MG63 (cell line): Measurements from ENCODE around the gene PDZD4. TPM values are rescaled to one million over a fixed set of nuclear protein-coding genes. Genes with fewer than 3 reads are reported as not detected.

Experiments
- DNase-seq: peaks from one replicate; pipeline ENCODE4 v3.0.0-alpha.2; 2020
- H3K27me3 ChIP-seq: fragments of 250-450 bp; sonication (Bioruptor Pico); 2 replicates; pipeline ENCODE4 v1.5.1; 2020; ENCODE audit warnings: mild to moderate bottlenecking, moderate library complexity
- H3K36me3 ChIP-seq: fragments of 250-450 bp; sonication (Bioruptor Pico); 2 replicates; pipeline ENCODE4 v1.5.1; 2020; ENCODE audit warnings: mild to moderate bottlenecking, moderate library complexity
- H3K4me3 ChIP-seq: fragments of 250-450 bp; sonication (Bioruptor Pico); 2 replicates; pipeline ENCODE4 v1.5.1; 2020; ENCODE audit warnings: mild to moderate bottlenecking, moderate library complexity
- H3K9me3 ChIP-seq: fragments of 250-450 bp; sonication (Bioruptor Pico); 2 replicates; pipeline ENCODE4 v1.5.1; 2020; ENCODE audit warnings: mild to moderate bottlenecking, moderate library complexity
- total RNA-seq: library from RNA; depleted of rRNA; stranded (reverse); fragments of >200 nt; shearing (Covaris generic); gene quantifications from 2 replicates; pipeline ENCODE4 v1.2.3, GENCODE V29; 2014; ENCODE audit warnings: low replicate concordance; rRNA removed

The PDZD4 gene, protein sequence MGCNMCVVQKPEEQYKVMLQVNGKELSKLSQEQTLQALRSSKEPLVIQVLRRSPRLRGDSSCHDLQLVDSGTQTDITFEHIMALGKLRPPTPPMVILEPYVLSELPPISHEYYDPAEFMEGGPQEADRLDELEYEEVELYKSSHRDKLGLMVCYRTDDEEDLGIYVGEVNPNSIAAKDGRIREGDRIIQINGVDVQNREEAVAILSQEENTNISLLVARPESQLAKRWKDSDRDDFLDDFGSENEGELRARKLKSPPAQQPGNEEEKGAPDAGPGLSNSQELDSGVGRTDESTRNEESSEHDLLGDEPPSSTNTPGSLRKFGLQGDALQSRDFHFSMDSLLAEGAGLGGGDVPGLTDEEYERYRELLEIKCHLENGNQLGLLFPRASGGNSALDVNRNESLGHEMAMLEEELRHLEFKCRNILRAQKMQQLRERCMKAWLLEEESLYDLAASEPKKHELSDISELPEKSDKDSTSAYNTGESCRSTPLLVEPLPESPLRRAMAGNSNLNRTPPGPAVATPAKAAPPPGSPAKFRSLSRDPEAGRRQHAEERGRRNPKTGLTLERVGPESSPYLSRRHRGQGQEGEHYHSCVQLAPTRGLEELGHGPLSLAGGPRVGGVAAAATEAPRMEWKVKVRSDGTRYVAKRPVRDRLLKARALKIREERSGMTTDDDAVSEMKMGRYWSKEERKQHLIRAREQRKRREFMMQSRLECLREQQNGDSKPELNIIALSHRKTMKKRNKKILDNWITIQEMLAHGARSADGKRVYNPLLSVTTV
- total RNA-seq = 1.5 and 5.8 TPM in 2 replicates

DNA sequence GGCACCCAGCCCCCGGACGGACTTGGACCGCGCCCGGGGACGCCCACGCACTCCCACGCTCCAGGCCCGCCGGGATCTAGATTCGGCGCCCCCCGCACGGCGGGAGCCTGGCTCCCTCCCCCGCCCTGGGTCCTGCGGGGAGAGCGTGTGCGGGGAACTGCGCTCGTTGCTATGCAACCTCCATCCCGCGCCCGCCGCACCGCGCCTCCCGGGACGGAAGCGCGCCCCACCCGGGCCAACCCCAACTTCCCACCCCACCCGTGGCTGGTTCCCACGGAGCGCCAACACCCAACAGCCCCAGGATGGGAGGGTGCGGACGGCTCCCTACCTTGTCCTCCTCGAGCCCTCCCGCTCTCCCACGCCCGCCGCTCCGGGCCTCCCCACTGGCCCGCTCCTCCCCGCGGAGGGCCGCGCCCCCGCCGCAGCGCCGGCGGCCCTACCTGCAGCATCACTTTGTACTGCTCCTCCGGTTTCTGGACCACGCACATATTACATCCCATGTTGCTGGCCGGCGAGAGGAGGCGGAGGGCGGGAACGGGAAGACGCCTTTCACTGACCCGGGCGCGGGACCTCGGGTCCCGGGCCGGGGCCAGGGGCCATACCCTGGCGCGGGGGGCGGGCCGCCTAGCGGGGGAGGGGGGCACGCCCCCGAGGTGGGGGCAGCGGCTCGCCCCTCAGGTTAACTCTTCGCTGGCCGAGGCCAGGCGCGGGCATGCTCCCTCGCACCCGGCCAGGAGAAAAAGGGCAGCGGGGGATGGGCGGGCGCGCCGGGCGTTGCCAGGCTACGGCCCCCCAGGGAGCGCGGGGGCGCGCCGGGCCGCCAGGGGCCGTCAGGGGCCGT lies at the start of gene PDZD4:
Gene PDZD4 (minus strand): TSS at position 746 of the 841 bp plus-strand sequence. CDS start 246 bp downstream, at position 500.
- no peaks in the 10 kb centered on the region for H3K36me3 ChIP-seq
- no peak for DNase-seq
- peaks cover 13% of the 10 kb centered on the region; the same call in 1 of the 2 replicates for H3K27me3 ChIP-seq
- no peaks in the 10 kb centered on the region for H3K9me3 ChIP-seq
- no peak within 1 kb of the TSS for H3K4me3 ChIP-seq

DNA sequence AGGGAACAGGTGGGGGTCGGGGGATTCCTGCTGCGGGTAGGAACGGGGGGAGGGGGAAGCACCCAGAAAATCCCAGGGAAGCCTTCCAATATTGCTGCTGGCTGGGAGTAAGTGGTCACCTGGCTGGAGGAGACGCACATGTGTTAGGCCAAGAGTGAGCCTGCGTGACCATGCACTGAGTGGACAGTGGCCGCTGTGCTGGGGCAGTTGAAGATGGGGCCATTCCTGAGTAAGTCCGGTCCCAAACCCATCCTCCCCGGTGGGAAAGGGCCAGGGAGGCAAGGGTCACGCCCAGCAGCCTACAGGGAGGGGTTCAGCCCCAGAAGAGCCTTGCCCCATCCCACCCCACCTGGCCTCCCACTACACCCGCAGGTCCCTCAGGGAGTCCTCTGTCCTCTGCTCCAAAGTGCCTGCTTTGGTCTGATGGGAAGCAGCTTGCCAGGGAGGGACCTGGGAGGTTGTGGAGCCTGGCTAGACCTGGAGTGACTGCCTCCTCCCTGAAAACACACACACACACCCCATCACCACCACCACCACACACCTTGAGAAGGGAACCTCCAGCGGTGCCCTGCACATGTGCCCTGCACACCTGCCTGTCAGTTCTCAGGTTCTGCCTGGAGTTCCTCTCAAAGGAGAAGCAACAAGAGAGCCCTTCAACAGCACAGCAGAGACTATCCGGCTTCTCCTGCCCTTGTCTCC lies 49.5 kb upstream of the PDZD4 start:
- Histone ChIP-seq H3K9me3 (no peaks in the 10 kb centered on the region), H3K36me3 (no peaks in the 10 kb centered on the region), H3K27me3 (no peaks in the 10 kb centered on the region), H3K4me3 (no peak overlapping the region)
- DNase-seq = no peak

DNA sequence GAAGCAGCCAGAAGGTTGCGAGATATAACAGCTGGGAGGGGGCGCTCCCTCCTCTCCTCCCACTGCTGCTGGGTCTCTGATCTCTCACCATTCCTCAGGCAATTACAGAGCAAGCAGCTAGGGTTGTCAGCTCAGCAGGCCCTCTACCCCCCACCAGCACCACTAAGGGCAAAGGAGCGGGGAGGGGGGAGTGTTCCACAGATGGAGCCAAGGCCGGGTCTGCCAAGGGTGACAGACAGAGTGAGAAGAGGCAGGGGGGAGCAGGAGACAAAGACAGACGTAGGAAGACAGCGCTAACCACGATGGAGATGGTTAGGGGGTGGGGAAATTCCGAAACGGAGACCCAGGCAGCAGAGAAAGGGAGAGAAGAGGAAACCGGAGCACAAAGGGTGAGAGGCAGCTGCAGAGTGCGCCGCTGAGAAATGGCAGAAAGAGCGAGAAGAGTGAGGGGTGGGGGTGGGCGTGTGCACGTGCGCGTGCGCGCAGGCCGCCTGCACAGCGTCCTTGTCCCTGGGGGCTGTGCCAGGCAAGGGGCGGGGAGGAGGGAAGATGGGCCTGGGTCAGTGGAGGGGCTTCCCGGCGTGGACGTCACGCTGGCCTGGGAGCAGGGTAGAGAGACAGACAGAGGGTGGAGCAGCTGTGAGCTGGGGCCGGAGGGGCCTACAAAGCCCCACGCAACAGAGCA lies 48.8 kb upstream of the PDZD4 start:
- Histone ChIP-seq H3K9me3 (no peaks in the 10 kb centered on the region), H3K4me3 (no peak overlapping the region), H3K27me3 (no peaks in the 10 kb centered on the region), H3K36me3 (no peaks in the 10 kb centered on the region)
- no peak for DNase-seq

DNA sequence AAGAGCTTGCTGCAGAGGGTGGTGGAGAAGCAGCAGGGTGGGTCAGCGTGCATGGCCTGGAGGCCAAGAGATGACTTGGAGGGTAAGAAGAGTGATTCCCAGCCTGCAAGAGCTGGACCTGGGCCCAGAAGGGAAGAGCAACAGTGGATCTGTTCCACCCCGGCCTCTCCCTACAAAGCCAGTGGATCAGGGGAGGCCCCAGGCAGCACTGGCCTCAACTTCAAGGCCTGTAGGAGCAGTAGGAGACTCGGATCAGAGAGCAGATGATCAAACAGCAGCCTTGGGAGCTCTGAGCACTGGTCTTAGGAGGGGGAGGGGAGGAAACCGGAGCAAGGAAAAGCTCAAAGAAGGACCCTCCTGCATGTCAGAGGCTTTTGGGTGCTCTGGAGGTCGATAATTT lies 48.0 kb upstream of the PDZD4 start:
- Histone ChIP-seq H3K36me3 (no peaks in the 10 kb centered on the region), H3K4me3 (no peak overlapping the region), H3K9me3 (no peaks in the 10 kb centered on the region), H3K27me3 (no peaks in the 10 kb centered on the region)
- no peak for DNase-seq

DNA sequence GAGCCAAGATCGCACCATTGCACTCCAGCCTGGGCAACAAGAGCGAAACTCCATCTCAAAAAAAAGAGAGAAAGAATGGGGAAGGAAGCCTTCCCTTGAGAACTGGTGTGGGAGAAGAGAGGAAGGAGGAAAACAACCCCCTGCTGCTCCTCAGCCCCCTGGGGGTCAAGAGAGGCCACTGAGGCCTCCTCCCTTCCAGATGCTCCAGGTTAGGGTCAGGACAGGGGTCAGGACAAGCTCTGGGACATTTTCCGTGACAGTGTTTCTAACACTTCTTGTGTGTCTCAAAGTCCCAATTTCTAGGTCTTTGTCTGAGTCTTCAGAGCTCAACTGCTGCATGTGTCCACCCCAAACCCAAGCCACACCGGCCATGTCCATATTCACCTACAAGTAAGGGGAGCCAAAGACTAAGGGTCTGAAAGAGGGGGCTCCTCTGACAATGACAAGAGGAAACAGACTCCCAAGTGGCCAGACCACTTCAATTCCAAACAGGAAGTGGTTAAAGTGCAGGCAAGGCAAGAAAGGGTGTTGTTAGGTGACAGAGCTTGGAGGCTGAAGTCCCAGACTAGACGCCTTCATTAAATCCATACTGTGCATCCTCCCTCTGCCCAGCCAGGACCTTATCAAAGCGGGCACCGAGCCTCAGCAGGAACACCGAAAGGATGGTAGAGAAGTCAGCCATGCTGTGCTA lies 47.4 kb upstream of the PDZD4 start:
- H3K4me3 ChIP-seq = no peak overlapping the region
- no peaks in the 10 kb centered on the region for H3K36me3 ChIP-seq
- H3K27me3 ChIP-seq = no peaks in the 10 kb centered on the region
- H3K9me3 ChIP-seq = no peaks in the 10 kb centered on the region
- no peak for DNase-seq

DNA sequence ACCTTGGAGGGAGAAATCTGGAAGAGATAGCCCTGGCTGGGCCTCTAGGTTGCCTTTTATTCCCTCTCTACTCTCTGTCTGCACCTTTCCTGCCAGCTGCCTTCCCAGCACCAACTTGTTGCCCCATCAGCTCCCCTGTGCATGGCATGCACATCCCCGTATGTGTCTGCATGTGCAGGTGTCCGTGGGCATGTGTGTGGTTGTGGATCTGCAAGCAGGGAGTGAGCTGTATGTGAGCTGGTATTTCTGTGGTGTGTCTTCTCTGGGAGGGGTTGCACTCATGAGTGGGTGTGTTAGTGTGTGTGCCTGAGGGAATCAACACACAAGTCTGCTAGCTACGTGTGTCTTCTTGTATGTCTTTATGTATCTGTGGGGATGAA lies 45.8 kb upstream of the PDZD4 start:
- DNase-seq = no peak
- Histone ChIP-seq H3K27me3 (no peaks in the 10 kb centered on the region), H3K36me3 (no peaks in the 10 kb centered on the region)

DNA sequence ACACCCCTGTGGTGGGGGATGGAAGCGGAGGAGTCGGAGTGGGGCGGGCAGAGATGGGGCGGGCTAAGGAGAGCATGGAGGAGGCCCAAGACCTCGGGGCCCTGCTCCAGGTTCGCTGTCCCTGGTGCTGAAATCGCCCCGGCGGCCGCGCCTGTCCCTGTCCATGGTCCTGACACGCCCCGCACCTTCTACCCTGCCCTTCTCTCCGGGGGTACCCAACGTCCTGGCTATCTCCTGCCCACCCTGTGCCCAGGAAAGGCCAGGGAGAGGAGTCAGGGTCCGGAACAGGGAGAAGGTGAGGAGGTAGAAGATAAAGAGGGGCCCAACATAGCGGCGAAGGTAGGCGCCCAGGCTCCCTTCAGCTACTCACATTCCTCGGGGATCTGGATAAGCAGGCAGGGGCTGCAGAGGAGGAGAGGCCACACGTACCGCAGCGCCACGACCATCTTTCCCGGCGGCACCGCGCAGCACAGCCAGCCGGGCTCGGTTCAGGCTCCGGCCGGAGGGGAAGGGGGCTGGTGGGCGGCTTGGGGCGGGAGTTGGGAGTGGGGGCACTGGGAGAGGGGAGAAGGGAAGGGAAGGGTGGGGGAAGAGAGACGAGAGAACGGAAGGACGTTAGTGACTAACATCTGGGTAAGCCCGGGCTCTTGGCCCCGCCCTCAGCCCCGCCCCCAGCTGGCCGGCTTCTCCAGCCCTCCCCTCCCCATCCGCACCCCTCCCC lies 45.2 kb upstream of the PDZD4 start:
- no peaks in the 10 kb centered on the region for H3K27me3 ChIP-seq
- no peaks in the 10 kb centered on the region for H3K9me3 ChIP-seq
- DNase-seq = no peak
- no peaks in the 10 kb centered on the region for H3K36me3 ChIP-seq
- H3K4me3 ChIP-seq = no peak overlapping the region

More for the DNA sequence above, 45.8 kb upstream of the PDZD4 start:
- H3K9me3 ChIP-seq = no peaks in the 10 kb centered on the region
- H3K4me3 ChIP-seq = no peak overlapping the region

DNA sequence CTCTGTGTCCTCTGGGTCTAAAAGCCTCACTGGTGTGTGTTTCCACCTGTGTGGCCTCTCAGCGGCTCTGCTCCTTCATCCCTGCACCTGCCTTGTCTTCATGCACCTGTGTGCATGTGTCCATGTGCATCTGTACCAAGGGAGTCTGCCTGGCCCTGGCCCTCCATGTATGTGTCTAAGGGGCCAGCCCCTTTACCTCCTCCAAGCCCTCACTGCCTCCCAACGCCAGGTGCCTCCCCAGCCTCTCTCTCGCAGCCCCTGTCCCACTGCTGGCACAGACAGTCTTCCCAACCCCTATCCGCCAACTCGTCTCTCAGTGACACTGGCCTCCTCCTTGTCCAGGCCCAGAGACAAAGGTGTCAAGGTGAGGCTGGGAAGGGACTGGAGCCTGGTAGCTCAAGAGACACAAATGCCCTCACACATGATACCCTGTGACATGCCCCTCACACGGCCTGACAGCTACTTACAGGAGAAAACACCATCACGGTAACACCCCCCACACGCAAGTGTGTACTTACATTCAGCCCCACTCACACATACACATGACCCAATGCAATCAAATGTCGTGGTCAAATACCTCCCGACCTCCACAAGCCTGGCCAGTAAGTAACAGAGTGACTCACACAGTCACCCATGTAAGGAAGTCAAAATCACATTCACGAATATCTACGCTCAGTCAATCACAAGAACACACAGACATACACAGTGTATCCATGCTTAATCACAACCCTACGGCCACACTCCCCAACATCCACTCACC lies 44.2 kb upstream of the PDZD4 start:
- no peak for DNase-seq
- no peak overlapping the region for H3K4me3 ChIP-seq
- no peaks in the 10 kb centered on the region for H3K36me3 ChIP-seq
- no peaks in the 10 kb centered on the region for H3K27me3 ChIP-seq
- no peaks in the 10 kb centered on the region for H3K9me3 ChIP-seq

DNA sequence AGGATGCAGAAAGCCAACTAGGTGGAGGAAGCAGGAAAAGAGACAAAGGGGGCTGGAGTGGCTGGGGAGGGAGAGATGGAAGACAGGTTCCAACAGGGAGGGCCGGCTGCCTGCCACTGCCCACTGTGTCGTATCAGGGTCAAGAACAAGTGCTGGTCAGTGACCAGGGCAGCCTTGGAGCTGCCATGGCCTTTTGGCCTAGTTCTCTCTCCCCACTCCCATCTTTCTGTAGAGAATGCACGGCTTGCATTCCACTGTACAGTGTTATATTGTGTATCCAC lies 43.7 kb upstream of the PDZD4 start:
- Histone ChIP-seq H3K4me3 (no peak overlapping the region), H3K9me3 (no peaks in the 10 kb centered on the region), H3K27me3 (no peaks in the 10 kb centered on the region), H3K36me3 (no peaks in the 10 kb centered on the region)
- no peak for DNase-seq

DNA sequence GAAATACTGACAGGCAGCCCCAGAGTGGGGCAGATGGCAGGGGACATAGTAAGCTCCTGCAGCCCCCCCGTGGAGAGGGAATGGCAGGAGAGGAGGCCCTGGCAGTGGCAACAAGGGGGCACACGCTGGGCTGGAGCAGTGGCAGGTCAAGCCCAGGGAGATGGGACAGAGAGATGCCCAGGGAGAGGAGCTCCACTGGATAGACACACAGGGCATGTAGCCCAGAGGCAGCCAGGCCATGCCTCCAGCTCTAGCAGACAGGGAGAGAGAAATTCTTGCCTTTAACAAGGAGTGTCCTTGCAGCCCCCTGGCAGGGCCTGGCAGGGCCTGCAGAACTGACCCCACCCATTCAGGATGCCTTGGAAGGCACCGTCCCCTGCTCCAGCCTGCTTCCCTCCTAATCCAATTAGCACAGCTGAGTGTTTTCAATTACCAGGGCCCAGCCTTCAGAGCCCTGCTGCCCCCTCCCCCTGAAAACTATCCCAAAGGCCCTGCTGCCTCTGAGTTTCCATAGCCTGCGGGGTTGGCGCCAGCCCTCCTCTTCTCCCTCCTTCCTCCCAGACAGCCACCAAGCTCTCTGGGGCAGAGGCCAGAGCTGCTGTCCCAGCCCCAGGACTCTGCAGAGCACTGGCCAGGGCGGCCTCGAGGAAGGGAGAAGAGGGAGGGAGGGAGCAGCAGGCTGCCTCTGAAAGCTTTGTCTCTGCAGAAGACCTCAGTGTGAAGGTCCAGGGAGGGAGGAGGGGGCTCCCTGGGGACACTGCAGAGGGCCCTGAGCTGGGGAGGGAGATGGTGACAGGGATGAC lies 43.1 kb upstream of the PDZD4 start:
- Histone ChIP-seq H3K36me3 (no peaks in the 10 kb centered on the region), H3K9me3 (no peaks in the 10 kb centered on the region), H3K4me3 (no peak overlapping the region), H3K27me3 (no peaks in the 10 kb centered on the region)
- no peak for DNase-seq

DNA sequence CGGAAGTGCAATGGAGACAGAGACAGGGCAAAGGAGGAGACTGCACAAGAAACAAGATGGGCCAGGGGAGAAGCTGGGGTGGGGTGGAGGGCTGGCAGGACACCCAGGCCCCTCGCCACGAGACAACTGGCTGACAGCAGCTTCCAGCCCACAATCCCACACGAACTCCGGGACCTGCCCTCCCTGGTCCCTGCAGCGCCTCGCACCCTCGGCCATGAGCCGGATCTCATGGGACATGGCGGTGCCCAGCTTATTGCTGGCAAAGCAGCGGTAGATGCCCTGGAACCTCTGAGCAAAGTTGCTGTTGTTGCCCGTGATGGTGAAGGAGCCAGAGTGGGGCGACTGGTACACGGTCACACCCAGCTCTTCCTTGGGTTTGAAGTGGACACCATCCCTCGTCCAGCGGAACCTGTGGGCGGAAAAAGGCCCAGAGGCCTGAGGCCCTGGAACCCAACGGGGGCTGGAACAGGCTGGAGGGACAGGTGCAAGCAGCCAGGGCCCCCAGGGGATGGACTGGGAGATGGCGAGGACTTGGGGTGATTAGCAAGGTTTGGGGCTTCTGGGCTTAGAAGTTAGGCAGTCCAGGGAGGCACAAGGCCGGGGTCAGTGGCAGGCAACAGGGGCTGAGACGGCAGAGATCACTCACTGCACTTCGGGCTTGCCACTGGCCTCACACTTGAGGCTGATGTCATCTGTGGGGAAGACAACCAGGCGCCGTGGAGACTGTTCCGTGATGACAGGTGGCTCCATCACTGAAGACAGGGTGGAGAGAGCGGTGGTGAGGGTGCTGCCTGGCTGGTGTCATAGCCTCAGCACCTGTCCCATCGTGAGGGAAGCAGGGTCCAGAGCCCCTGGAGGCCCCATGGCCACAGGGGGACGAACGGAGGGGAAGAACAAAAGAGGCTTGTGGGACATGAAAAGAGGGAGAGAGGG lies 41.9 kb upstream of the PDZD4 start:
- Histone ChIP-seq H3K27me3 (no peaks in the 10 kb centered on the region), H3K36me3 (no peaks in the 10 kb centered on the region), H3K9me3 (no peaks in the 10 kb centered on the region), H3K4me3 (no peak overlapping the region)
- DNase-seq = no peak

DNA sequence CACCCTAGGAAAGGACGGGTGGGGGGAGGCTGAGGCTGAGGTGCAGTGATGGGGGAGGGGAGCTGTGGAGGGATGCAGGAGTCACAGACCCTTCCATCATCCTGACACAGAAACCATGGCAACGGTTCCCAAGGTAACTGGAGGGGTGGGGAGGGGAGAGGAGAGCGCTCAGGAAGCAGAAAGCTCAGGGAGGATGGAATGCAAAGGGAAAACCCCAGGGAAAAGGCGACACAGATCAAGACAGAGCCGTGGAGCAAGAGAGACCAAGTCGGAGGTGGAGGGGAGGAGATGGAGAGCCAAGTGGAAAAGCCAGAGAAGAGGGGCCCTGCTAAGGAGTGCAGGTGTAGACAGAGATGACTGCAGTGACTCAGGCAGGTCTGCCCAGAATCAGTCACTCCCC lies 41.1 kb upstream of the PDZD4 start:
- DNase-seq = no peak
- H3K27me3 ChIP-seq = no peaks in the 10 kb centered on the region
- H3K9me3 ChIP-seq = no peaks in the 10 kb centered on the region
- H3K4me3 ChIP-seq = no peak overlapping the region
- no peaks in the 10 kb centered on the region for H3K36me3 ChIP-seq

DNA sequence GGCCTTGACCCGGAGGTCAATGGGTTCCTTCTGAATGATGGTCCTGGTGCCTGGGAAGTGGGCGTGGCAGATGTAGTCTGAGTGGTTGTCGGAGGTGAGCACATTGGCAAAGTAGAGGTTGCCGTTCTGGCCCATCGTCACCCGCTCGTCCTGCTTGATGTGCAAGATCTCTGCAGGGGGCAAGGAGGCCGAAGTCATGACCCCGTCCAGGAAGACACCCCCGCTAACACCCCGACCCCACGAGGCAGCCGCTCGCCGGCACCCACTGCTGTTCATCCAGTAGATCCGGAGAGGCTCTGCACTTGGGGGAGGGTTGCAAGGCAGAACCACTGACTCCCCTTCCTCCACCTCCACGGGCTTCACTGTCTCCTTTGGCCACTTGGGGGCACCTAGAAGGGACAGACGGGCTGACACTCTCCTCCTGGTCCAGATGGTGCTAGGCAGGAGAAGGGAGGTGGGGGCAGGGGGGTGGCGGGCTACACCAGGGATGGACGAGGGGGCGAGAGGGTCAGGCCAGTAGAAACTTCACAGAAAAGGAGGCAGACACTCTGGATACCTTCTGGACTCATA lies 40.5 kb upstream of the PDZD4 start:
- Histone ChIP-seq H3K4me3 (no peak overlapping the region), H3K27me3 (no peaks in the 10 kb centered on the region), H3K9me3 (no peaks in the 10 kb centered on the region), H3K36me3 (no peaks in the 10 kb centered on the region)
- no peak for DNase-seq
